Liver (tissue), 9 donors: ENCODE data around the gene SHMT2. TPM values are rescaled to one million over a fixed set of nuclear protein-coding genes. Genes with fewer than 3 reads are reported as not detected.

ENCODE experiments used
- DNase-seq: peaks from one replicate; pipeline ENCODE4 v3.0.0-alpha.2; 2017; ENCODE audit warnings: low spot score
- H3K27ac ChIP-seq, 2 donors: one replicate each; pipeline ENCODE4 v1.7.0; 2013; ENCODE audit warnings: inconsistent platforms in 2 of 2, low read length in 2 of 2, control low read depth in 1 of 2, low read depth in 1 of 2, mild to moderate bottlenecking in 1 of 2
- H3K27me3 ChIP-seq, 4 donors: one replicate each; pipeline versions ENCODE4 v1.6.1 to v1.7.0; 2013; ENCODE audit warnings: low read length in 3 of 4, inconsistent platforms in 1 of 4, mild to moderate bottlenecking in 1 of 4, moderate library complexity in 1 of 4; ENCODE audit not compliant: control insufficient read depth in 4 of 4, insufficient read depth in 4 of 4
- H3K36me3 ChIP-seq, 4 donors: one replicate each; pipeline versions ENCODE4 v1.6.1 to v1.7.0; 2013; ENCODE audit warnings: low read length in 3 of 4, mild to moderate bottlenecking in 3 of 4, low read depth in 1 of 4, moderate library complexity in 1 of 4; ENCODE audit not compliant: control insufficient read depth in 4 of 4, insufficient read depth in 3 of 4
- H3K4me1 ChIP-seq, 4 donors: one replicate each; pipeline versions ENCODE4 v1.6.1 to v1.7.0; 2013; ENCODE audit warnings: low read length in 3 of 4, mild to moderate bottlenecking in 3 of 4, moderate library complexity in 1 of 4; ENCODE audit not compliant: control insufficient read depth in 4 of 4, insufficient read depth in 4 of 4
- H3K4me3 ChIP-seq, 3 donors: one replicate each; pipeline versions ENCODE4 v1.6.1 to v1.7.0; 2013; ENCODE audit warnings: low read length in 3 of 3, control low read depth in 1 of 3, low read depth in 1 of 3, mild to moderate bottlenecking in 1 of 3
- H3K9ac ChIP-seq, 2 donors: one replicate each; pipeline ENCODE4 v1.7.0; 2013; ENCODE audit warnings: low read length in 2 of 2, mild to moderate bottlenecking in 2 of 2, moderate library complexity in 2 of 2, control low read depth in 1 of 2, low read depth in 1 of 2
- H3K9me3 ChIP-seq, 4 donors: one replicate each; pipeline versions ENCODE4 v1.6.1 to v1.7.0; 2013; ENCODE audit warnings: low read length in 3 of 4; ENCODE audit not compliant: control insufficient read depth in 4 of 4
- ATF3 ChIP-seq: IDR thresholded peaks from 2 replicates; pipeline ENCODE4 v1.6.1; 2016; ENCODE audit warnings: antibody characterized with exemption
- CTCF ChIP-seq: fragments of 150-350 bp; IDR thresholded peaks from 2 replicates; pipeline ENCODE4 v1.5.1; 2017; ENCODE audit warnings: improper control_type of control experiment, low read depth, low read length; ENCODE audit not compliant: missing input control
- EGR1 ChIP-seq, 2 donors: IDR thresholded peaks; 2 replicates each; pipeline ENCODE4 v1.6.1; 2016 to 2018; ENCODE audit warnings: antibody characterized with exemption in 2 of 2, low read depth in 2 of 2
- FOXA1 ChIP-seq: IDR thresholded peaks from 2 replicates; pipeline ENCODE4 v1.6.1; 2016; ENCODE audit warnings: antibody characterized with exemption
- FOXA2 ChIP-seq: IDR thresholded peaks from 2 replicates; pipeline ENCODE4 v1.6.1; 2016; ENCODE audit warnings: antibody characterized with exemption
- GABPA ChIP-seq, 2 donors: IDR thresholded peaks in 1 of 2; conservative IDR thresholded peaks in 1 of 2; 2 replicates each; pipeline ENCODE4 v1.6.1; 2016; ENCODE audit warnings: antibody characterized with exemption in 2 of 2, mild to moderate bottlenecking in 1 of 2, moderate library complexity in 1 of 2
- HNF4A ChIP-seq, 2 donors: conservative IDR thresholded peaks; 2 replicates each; pipeline ENCODE4 v1.6.1; 2016; ENCODE audit warnings: antibody characterized with exemption in 2 of 2, mild to moderate bottlenecking in 2 of 2
- HNF4G ChIP-seq: IDR thresholded peaks from 2 replicates; pipeline ENCODE4 v1.6.1; 2016; ENCODE audit warnings: antibody characterized with exemption
- JUND ChIP-seq, 2 donors: IDR thresholded peaks; 2 replicates each; pipeline ENCODE4 v1.6.1; 2016; ENCODE audit warnings: antibody characterized with exemption in 2 of 2
- MAX ChIP-seq: IDR thresholded peaks from 2 replicates; pipeline ENCODE4 v1.6.1; 2016; ENCODE audit warnings: antibody characterized with exemption
- NR2F2 ChIP-seq: IDR thresholded peaks from 2 replicates; pipeline ENCODE4 v1.6.1; 2016; ENCODE audit warnings: antibody characterized with exemption
- RAD21 ChIP-seq, 2 donors: IDR thresholded peaks; 2 replicates each; pipeline ENCODE4 v1.6.1; 2016; ENCODE audit warnings: antibody characterized with exemption in 2 of 2, mild to moderate bottlenecking in 2 of 2
- SP1 ChIP-seq: IDR thresholded peaks from 2 replicates; pipeline ENCODE4 v1.6.1; 2018; ENCODE audit warnings: antibody characterized with exemption, mild to moderate bottlenecking
- TAF1 ChIP-seq: conservative IDR thresholded peaks from 2 replicates; pipeline ENCODE4 v1.6.1; 2016; ENCODE audit warnings: antibody characterized with exemption, mild to moderate bottlenecking
- YY1 ChIP-seq: IDR thresholded peaks from 2 replicates; pipeline ENCODE4 v1.6.1; 2016; ENCODE audit warnings: antibody characterized with exemption, mild to moderate bottlenecking
- WGBS: extraction: QIAGEN DNeasy Blood & Tissue Kit; methylation state at CpG from one replicate; pipeline ENCODE4 v1.1.7; 2013; 5-methylcytosine and 5-hydroxymethylcytosine counted together
- polyA plus RNA-seq, 2 donors: library from polyadenylated mRNA; stranded (reverse) in 1 of 2; unstranded in 1 of 2; fragments of 200-250 nt in 1 of 2; fragments of >200 nt in 1 of 2; fragmentation: Nextera tagmentation in 1 of 2; extraction: Ambion mirVana in 1 of 2; gene quantifications; one replicate each; pipeline versions ENCODE4 v1.2.1 to v1.2.3, GENCODE V29; 2013 to 2015
- total RNA-seq, 2 donors: library from RNA; depleted of rRNA; stranded (reverse); fragments of >200 nt; gene quantifications; one replicate each; pipeline ENCODE4 v1.2.3, GENCODE V29; 2014
- TF ChIP-seq, protein P1 (sequence below): IDR thresholded peaks from 2 replicates; pipeline ENCODE4 v1.6.1; 2016; ENCODE audit warnings: antibody characterized with exemption
- TF ChIP-seq, protein P2 (sequence below): IDR thresholded peaks from 2 replicates; pipeline ENCODE4 v1.6.1; 2016; ENCODE audit warnings: antibody characterized with exemption, mild to moderate bottlenecking
- donor health status: healthy.
- donor health status: healthy.
- donor health status: healthy.
- donor health status: healthy.
- donor health status: healthy.

The SHMT2 gene
- total and polyA plus RNA-seq, 4 donors = 66.7 to 276 (median 179) TPM

DNA sequence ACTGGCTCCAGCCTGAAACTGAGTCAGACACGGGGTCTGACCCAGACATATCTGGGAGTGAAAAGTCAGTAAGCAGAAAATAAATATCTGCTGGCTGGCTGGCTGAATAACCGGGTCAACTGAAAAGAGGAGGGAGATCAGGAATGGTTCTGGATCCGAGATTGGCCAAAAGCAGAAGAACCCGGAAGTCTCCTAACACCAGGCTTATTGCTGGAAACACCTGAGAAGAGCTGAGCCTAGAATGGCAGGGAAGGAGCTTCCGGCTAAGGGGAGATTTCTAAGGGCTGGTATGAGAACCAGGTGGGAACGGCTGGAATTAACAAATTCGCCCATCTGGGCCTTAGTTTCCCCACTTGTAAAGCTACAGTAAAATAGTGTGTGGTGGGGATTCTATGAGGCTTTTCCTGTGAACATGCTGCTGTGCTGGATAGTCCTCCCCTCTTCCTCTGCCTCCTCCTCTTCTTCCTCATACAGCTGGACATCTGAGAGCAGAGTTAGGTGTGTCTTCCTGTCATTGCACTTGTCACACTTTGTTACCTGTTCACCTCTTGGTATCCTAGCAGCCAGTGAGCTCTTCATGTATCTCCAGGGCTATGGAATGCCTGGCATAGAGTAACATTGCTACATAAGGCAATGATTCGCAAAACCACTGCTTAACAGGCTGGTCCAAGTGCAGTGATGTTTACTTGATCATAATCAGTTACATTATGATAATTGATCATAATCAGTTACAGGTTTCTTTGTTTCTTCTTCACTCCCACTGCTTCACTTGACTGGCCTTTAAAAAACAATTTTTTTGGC, 2.0 kb upstream of the SHMT2 start:
- 66% methylated on average over 8 of the region's 8 CpGs for WGBS
- H3K4me3 ChIP-seq = no peak overlapping the region
- TF ChIP-seq TAF1 = no peak
- no peak for TF ChIP-seq HNF4A (conservative IDR thresholded peaks at IDR 0.05)
- TF ChIP-seq FOXA1 = no peak
- no peak for TF ChIP-seq JUND (IDR thresholded peaks at IDR 0.05)

DNA sequence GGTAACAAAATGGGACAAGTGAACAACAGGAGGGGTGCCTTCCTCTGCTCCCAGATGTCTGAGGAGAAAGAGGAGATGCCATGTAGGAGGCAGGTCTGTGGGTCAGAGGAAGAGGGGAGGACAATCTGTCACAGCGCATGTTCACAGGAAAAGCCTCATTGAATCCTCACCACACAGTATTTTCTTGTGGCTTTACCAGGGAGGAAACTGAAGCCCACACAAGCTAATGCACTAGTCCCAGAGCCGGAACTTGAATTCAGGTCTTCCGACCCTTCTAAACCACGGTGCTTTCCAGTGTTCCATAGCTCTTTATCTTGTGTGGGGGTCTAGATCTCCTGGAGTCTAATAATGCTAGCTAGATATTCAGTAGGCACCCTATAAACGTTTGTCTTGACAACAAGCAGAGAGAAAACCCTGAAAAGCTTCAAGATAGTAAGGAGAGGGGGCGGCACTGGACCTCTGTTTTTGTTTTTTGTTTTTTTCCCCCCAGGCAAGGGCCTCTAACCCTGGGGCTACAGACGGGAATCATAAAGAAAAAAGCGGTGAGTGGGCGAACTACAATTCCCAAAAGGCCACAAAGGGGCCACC, 371 bp upstream of the SHMT2 start:
- no peak for TF ChIP-seq YY1
- TF ChIP-seq GABPA (IDR thresholded peaks at IDR 0.05 in 1 of 2, conservative IDR thresholded peaks at IDR 0.05 in 1 of 2) = peak in 1 of 2 donors; percentile 29
- peak; percentile 27 for TF ChIP-seq CTCF
- peaks cover 12 to 18% (median 15%) of the 10 kb centered on the region in 4 donors for H3K36me3 ChIP-seq
- no peaks in the 10 kb centered on the region for H3K27me3 ChIP-seq
- no peaks in the 10 kb centered on the region for H3K9me3 ChIP-seq
- peak overlapping the region in 2 of 3 donors; percentile 55 to 68 for H3K4me3 ChIP-seq
- H3K9ac ChIP-seq = peak overlapping the region; percentile 62 to 95
- peaks cover 14 to 55% (median 40%) of the 10 kb centered on the region in 4 donors for H3K4me1 ChIP-seq
- 4% methylated on average over 9 of the region's 9 CpGs for WGBS
- peak overlapping the region; percentile 94 to 97 for H3K27ac ChIP-seq
- DNase-seq = no peak

More for the DNA sequence above, 2.0 kb upstream of the SHMT2 start:
- peaks cover under 1 to 4% (median 3%) of the 10 kb centered on the region in 4 donors for H3K36me3 ChIP-seq
- H3K27ac ChIP-seq = no peak overlapping the region
- peaks cover 10 to 38% (median 25%) of the 10 kb centered on the region in 4 donors for H3K4me1 ChIP-seq
- H3K9me3 ChIP-seq = no peaks in the 10 kb centered on the region
- peaks cover 0 to 8% (median 2%) of the 10 kb centered on the region in 4 donors for H3K27me3 ChIP-seq
- no peak overlapping the region for H3K9ac ChIP-seq
- no peak for DNase-seq

DNA sequence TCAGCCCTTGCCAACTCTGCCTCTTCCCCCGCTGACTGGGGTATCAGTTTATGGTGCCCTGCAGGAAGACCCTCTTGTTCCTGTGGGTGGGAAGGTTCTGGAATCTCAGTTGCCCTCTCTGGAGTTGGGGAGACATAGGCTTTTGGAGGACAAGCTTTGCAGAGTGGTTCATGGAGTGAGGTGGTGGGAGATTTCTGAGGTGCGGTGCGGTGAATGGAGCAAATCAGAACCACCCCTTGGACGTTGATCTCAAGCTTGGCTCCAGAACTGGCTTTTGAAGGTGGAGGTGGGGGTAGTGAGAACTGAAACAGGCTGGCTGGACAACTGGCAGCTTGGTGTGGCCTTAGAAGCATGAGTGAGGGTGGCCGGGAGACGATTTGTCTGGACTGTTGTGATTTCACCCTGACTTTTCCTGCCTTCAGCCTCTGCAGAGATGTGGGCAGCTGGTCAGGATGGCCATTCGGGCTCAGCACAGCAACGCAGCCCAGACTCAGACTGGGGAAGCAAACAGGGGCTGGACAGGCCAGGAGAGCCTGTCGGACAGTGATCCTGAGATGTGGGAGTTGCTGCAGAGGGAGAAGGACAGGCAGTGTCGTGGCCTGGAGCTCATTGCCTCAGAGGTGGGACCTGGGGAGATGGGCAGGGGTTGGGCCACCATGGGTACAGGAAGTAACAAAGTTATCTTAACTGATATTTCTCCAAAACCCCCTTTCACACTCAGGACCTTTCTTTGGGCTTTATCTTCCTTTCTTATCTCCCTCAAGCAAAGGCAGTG, 1.1 kb downstream of the SHMT2 start:
- Histone ChIP-seq H3K4me3 (peak overlapping the region; percentile 55 to 83 (median 68)), H3K4me1 (peaks cover 16 to 61% (median 46%) of the 10 kb centered on the region in 4 donors), H3K27ac (peak overlapping the region; percentile 94 to 97), H3K36me3 (peaks cover 12 to 20% (median 15%) of the 10 kb centered on the region in 4 donors), H3K9ac (peak overlapping the region; percentile 76 to 88), H3K27me3 (no peaks in the 10 kb centered on the region), H3K9me3 (no peaks in the 10 kb centered on the region)
- 29% methylated on average over 10 of the region's 10 CpGs for WGBS
- no peak for DNase-seq
- no peak for TF ChIP-seq GABPA (IDR thresholded peaks at IDR 0.05 in 1 of 2, conservative IDR thresholded peaks at IDR 0.05 in 1 of 2)
- no peak for TF ChIP-seq EGR1 (IDR thresholded peaks at IDR 0.05; ENCODE audit: low read depth in 2 of 2)
- TF ChIP-seq NR2F2 = no peak
- TF ChIP-seq, protein P1, sequence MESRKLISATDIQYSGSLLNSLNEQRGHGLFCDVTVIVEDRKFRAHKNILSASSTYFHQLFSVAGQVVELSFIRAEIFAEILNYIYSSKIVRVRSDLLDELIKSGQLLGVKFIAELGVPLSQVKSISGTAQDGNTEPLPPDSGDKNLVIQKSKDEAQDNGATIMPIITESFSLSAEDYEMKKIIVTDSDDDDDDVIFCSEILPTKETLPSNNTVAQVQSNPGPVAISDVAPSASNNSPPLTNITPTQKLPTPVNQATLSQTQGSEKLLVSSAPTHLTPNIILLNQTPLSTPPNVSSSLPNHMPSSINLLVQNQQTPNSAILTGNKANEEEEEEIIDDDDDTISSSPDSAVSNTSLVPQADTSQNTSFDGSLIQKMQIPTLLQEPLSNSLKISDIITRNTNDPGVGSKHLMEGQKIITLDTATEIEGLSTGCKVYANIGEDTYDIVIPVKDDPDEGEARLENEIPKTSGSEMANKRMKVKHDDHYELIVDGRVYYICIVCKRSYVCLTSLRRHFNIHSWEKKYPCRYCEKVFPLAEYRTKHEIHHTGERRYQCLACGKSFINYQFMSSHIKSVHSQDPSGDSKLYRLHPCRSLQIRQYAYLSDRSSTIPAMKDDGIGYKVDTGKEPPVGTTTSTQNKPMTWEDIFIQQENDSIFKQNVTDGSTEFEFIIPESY = no peak
- TF ChIP-seq FOXA1 = no peak
- no peak for TF ChIP-seq MAX
- TF ChIP-seq FOXA2 = no peak
- TF ChIP-seq, protein P2, sequence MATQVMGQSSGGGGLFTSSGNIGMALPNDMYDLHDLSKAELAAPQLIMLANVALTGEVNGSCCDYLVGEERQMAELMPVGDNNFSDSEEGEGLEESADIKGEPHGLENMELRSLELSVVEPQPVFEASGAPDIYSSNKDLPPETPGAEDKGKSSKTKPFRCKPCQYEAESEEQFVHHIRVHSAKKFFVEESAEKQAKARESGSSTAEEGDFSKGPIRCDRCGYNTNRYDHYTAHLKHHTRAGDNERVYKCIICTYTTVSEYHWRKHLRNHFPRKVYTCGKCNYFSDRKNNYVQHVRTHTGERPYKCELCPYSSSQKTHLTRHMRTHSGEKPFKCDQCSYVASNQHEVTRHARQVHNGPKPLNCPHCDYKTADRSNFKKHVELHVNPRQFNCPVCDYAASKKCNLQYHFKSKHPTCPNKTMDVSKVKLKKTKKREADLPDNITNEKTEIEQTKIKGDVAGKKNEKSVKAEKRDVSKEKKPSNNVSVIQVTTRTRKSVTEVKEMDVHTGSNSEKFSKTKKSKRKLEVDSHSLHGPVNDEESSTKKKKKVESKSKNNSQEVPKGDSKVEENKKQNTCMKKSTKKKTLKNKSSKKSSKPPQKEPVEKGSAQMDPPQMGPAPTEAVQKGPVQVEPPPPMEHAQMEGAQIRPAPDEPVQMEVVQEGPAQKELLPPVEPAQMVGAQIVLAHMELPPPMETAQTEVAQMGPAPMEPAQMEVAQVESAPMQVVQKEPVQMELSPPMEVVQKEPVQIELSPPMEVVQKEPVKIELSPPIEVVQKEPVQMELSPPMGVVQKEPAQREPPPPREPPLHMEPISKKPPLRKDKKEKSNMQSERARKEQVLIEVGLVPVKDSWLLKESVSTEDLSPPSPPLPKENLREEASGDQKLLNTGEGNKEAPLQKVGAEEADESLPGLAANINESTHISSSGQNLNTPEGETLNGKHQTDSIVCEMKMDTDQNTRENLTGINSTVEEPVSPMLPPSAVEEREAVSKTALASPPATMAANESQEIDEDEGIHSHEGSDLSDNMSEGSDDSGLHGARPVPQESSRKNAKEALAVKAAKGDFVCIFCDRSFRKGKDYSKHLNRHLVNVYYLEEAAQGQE = peak; percentile 76
- no peak for TF ChIP-seq ATF3
- no peak for TF ChIP-seq RAD21 (IDR thresholded peaks at IDR 0.05)
- peak; percentile 62 to 76 for TF ChIP-seq HNF4A (conservative IDR thresholded peaks at IDR 0.05)
- TF ChIP-seq HNF4G = peak; percentile 44
- peak; percentile 71 for TF ChIP-seq SP1
